WTC11 (cell line): Measurements from ENCODE around the gene PYM1. TPM values are rescaled to one million over a fixed set of nuclear protein-coding genes. Genes with fewer than 3 reads are reported as not detected.

Experiments used
- ATAC-seq: fragments of 200-7000 bp; cut with Tn5 transposase; 2 replicates; pipeline ENCODE4 v1.10.0; 2021; ENCODE audit warnings: mild to moderate bottlenecking, moderate library complexity
- CTCF ChIA-PET: fragments of 300-600 bp; sonication (Branson Sonifier 250); formaldehyde crosslinking; loops from one replicate; lab custom pipeline; 2021; ENCODE audit warnings: antibody characterized with exemption; lab: Charles Lee
- POLR2A ChIA-PET: fragments of 350-600 bp; sonication (Branson Sonifier 250); formaldehyde crosslinking; loops from one replicate; lab custom pipeline; 2021; ENCODE audit warnings: antibody characterized with exemption; lab: Charles Lee
- DNase-seq: peaks from one replicate; pipeline ENCODE4 v3.0.0; 2021; ENCODE audit warnings: low spot score
- H3K27ac Mint-ChIP-seq: 2 replicates; pipeline ENCODE4 v1.8.0; 2021; ENCODE audit warnings: mixed read lengths
- H3K27me3 Mint-ChIP-seq: 2 replicates; pipeline ENCODE4 v1.8.0; 2021; ENCODE audit warnings: low read depth, mild to moderate bottlenecking, moderate library complexity, mixed read lengths
- H3K36me3 Mint-ChIP-seq: 2 replicates; pipeline ENCODE4 v1.8.0; 2021; ENCODE audit warnings: mixed read lengths
- H3K4me1 Mint-ChIP-seq: 2 replicates; pipeline ENCODE4 v1.8.0; 2022; ENCODE audit warnings: mixed read lengths
- H3K4me3 Mint-ChIP-seq: 2 replicates; pipeline ENCODE4 v1.8.0; 2021; ENCODE audit warnings: mild to moderate bottlenecking, moderate library complexity, mixed read lengths
- H3K9me3 Mint-ChIP-seq: 2 replicates; pipeline ENCODE4 v1.8.0; 2021; ENCODE audit warnings: mixed read lengths
- CBFB ChIP-seq: sonication (generic); formaldehyde crosslinking; IDR thresholded peaks from 2 replicates; pipeline ENCODE4 v1.8.1; 2022; ENCODE audit warnings: mild to moderate bottlenecking, low read depth, missing genetic modification reagents
- ELF4 ChIP-seq: sonication (generic); formaldehyde crosslinking; IDR thresholded peaks from 2 replicates; pipeline ENCODE4 v1.8.1; 2022; ENCODE audit warnings: low read depth, mild to moderate bottlenecking, moderate library complexity, missing genetic modification reagents
- EMX1 ChIP-seq: fragments of 250-450 bp; sonication (Bioruptor Pico); IDR thresholded peaks from 2 replicates; pipeline ENCODE4 v1.8.0; 2021; ENCODE audit warnings: mild to moderate bottlenecking
- FOXK1 ChIP-seq: sonication (generic); formaldehyde crosslinking; IDR thresholded peaks from 2 replicates; pipeline ENCODE4 v1.8.0; 2022; ENCODE audit warnings: mild to moderate bottlenecking, moderate library complexity, missing genetic modification reagents
- FOXP1 ChIP-seq: sonication (generic); formaldehyde crosslinking; IDR thresholded peaks from 2 replicates; pipeline ENCODE4 v1.8.0; 2022; ENCODE audit warnings: missing genetic modification reagents, mild to moderate bottlenecking, moderate library complexity, borderline replicate concordance
- GRHL2 ChIP-seq: fragments of 250-450 bp; sonication (Bioruptor Pico); IDR thresholded peaks from 2 replicates; pipeline ENCODE4 v1.8.0; 2022; ENCODE audit warnings: mild to moderate bottlenecking, moderate library complexity; ENCODE audit not compliant: insufficient replicate concordance, severe bottlenecking
- JUN ChIP-seq: sonication (generic); formaldehyde crosslinking; IDR thresholded peaks from 2 replicates; pipeline ENCODE4 v1.8.0; 2023; ENCODE audit warnings: mild to moderate bottlenecking, missing genetic modification reagents
- NFYB ChIP-seq: sonication (generic); formaldehyde crosslinking; conservative IDR thresholded peaks from 2 replicates; pipeline ENCODE4 v1.8.0; 2022; ENCODE audit warnings: low read depth, missing genetic modification reagents
- OVOL2 ChIP-seq: fragments of 250-450 bp; sonication (Bioruptor Pico); IDR thresholded peaks from 2 replicates; pipeline ENCODE4 v1.9.0; 2021; ENCODE audit warnings: mild to moderate bottlenecking, borderline replicate concordance
- SMAD4 ChIP-seq: sonication (generic); formaldehyde crosslinking; IDR thresholded peaks from 2 replicates; pipeline ENCODE4 v1.8.0; 2022; ENCODE audit warnings: mild to moderate bottlenecking, missing genetic modification reagents
- TEAD1 ChIP-seq: sonication (generic); formaldehyde crosslinking; IDR thresholded peaks from 2 replicates; pipeline ENCODE4 v1.8.0; 2022; ENCODE audit warnings: mild to moderate bottlenecking, missing genetic modification reagents
- ZNF138 ChIP-seq: sonication (generic); formaldehyde crosslinking; conservative IDR thresholded peaks from 2 replicates; pipeline ENCODE4 v1.8.1; 2022; ENCODE audit warnings: mild to moderate bottlenecking, moderate library complexity, missing genetic modification reagents
- ZNF263 ChIP-seq: sonication (generic); formaldehyde crosslinking; IDR thresholded peaks from 2 replicates; pipeline ENCODE4 v1.8.1; 2022; ENCODE audit warnings: low read depth, mild to moderate bottlenecking, moderate library complexity, missing genetic modification reagents
- ZNF317 ChIP-seq: sonication (generic); formaldehyde crosslinking; IDR thresholded peaks from 2 replicates; pipeline ENCODE4 v1.8.1; 2023; ENCODE audit warnings: low read depth, mild to moderate bottlenecking, moderate library complexity, missing genetic modification reagents, borderline replicate concordance
- ZNF396 ChIP-seq: fragments of 250-450 bp; sonication (Bioruptor Pico); IDR thresholded peaks from 2 replicates; pipeline ENCODE4 v1.8.0; 2021; ENCODE audit warnings: mild to moderate bottlenecking, moderate library complexity, borderline replicate concordance
- ZNF416 ChIP-seq: fragments of 250-450 bp; sonication (Bioruptor Pico); IDR thresholded peaks from 2 replicates; pipeline ENCODE4 v1.9.0; 2021; ENCODE audit warnings: mild to moderate bottlenecking, inconsistent platforms
- total RNA-seq: library from RNA; stranded (reverse); gene quantifications from 3 replicates; pipeline ENCODE4 v1.2.3, GENCODE V29; 2021
- TF ChIP-seq, protein P1 (sequence below): sonication (generic); formaldehyde crosslinking; conservative IDR thresholded peaks from 2 replicates; pipeline ENCODE4 v1.8.1; 2023; ENCODE audit warnings: mild to moderate bottlenecking, low read depth, missing genetic modification reagents, moderate library complexity
- TF ChIP-seq, protein P2 (sequence below): sonication (generic); formaldehyde crosslinking; IDR thresholded peaks from 2 replicates; pipeline ENCODE4 v1.8.1; 2022; ENCODE audit warnings: mild to moderate bottlenecking, missing genetic modification reagents, moderate library complexity, borderline replicate concordance
- TF ChIP-seq, protein P3 (sequence below): sonication (generic); formaldehyde crosslinking; IDR thresholded peaks from 2 replicates; pipeline ENCODE4 v1.8.1; 2023; ENCODE audit warnings: mild to moderate bottlenecking, missing genetic modification reagents
- TF ChIP-seq, protein P4 (sequence below): sonication (generic); formaldehyde crosslinking; IDR thresholded peaks from 2 replicates; pipeline ENCODE4 v1.8.1; 2023; ENCODE audit warnings: mild to moderate bottlenecking, missing genetic modification reagents, moderate library complexity
- TF ChIP-seq, protein P5 (sequence below): sonication (generic); formaldehyde crosslinking; IDR thresholded peaks from 2 replicates; pipeline ENCODE4 v1.8.1; 2022; ENCODE audit warnings: low read depth, mild to moderate bottlenecking, moderate library complexity, missing genetic modification reagents, borderline replicate concordance

PYM1 gene
- total RNA-seq, 1 experiment from 2014 or later, result 55.5 TPM

DNA sequence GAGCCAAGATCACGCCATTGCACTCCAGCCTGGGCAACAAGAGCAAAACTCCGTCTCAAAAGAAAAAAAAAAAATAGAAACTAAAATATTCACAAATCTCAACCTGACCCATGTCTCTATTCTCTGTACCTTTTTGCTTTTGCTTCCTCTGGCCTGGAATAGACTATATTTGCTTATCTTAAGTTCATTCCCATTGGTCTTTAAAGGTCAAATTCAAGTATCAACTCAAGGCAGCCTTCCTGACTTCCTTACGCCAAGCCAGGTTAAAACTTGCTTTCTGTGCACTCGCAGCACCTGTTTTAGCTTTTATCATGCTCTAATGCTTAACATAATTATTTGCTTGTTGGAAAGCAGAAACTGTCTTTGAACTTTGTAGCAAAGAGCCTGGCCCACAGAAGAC, 14.8 kb downstream of the PYM1 start (continued):
- TF ChIP-seq, protein P1, sequence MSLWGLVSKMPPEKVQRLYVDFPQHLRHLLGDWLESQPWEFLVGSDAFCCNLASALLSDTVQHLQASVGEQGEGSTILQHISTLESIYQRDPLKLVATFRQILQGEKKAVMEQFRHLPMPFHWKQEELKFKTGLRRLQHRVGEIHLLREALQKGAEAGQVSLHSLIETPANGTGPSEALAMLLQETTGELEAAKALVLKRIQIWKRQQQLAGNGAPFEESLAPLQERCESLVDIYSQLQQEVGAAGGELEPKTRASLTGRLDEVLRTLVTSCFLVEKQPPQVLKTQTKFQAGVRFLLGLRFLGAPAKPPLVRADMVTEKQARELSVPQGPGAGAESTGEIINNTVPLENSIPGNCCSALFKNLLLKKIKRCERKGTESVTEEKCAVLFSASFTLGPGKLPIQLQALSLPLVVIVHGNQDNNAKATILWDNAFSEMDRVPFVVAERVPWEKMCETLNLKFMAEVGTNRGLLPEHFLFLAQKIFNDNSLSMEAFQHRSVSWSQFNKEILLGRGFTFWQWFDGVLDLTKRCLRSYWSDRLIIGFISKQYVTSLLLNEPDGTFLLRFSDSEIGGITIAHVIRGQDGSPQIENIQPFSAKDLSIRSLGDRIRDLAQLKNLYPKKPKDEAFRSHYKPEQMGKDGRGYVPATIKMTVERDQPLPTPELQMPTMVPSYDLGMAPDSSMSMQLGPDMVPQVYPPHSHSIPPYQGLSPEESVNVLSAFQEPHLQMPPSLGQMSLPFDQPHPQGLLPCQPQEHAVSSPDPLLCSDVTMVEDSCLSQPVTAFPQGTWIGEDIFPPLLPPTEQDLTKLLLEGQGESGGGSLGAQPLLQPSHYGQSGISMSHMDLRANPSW, result no peak
- TF ChIP-seq FOXP1 (CRISPR knock-in tag) (no peak), ZNF396 (no peak), ZNF416 (CRISPR knock-in tag) (no peak), TEAD1 (CRISPR knock-in tag) (no peak), ZNF317 (CRISPR knock-in tag) (no peak), GRHL2 (CRISPR knock-in tag) (no peak), SMAD4 (CRISPR knock-in tag) (no peak), ZNF138 (CRISPR knock-in tag) (no peak)
- TF ChIP-seq, protein P2, sequence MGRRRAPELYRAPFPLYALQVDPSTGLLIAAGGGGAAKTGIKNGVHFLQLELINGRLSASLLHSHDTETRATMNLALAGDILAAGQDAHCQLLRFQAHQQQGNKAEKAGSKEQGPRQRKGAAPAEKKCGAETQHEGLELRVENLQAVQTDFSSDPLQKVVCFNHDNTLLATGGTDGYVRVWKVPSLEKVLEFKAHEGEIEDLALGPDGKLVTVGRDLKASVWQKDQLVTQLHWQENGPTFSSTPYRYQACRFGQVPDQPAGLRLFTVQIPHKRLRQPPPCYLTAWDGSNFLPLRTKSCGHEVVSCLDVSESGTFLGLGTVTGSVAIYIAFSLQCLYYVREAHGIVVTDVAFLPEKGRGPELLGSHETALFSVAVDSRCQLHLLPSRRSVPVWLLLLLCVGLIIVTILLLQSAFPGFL (CRISPR knock-in tag), result no peak
- TF ChIP-seq, protein P3, sequence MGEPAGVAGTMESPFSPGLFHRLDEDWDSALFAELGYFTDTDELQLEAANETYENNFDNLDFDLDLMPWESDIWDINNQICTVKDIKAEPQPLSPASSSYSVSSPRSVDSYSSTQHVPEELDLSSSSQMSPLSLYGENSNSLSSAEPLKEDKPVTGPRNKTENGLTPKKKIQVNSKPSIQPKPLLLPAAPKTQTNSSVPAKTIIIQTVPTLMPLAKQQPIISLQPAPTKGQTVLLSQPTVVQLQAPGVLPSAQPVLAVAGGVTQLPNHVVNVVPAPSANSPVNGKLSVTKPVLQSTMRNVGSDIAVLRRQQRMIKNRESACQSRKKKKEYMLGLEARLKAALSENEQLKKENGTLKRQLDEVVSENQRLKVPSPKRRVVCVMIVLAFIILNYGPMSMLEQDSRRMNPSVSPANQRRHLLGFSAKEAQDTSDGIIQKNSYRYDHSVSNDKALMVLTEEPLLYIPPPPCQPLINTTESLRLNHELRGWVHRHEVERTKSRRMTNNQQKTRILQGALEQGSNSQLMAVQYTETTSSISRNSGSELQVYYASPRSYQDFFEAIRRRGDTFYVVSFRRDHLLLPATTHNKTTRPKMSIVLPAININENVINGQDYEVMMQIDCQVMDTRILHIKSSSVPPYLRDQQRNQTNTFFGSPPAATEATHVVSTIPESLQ (CRISPR knock-in tag), result no peak

DNA sequence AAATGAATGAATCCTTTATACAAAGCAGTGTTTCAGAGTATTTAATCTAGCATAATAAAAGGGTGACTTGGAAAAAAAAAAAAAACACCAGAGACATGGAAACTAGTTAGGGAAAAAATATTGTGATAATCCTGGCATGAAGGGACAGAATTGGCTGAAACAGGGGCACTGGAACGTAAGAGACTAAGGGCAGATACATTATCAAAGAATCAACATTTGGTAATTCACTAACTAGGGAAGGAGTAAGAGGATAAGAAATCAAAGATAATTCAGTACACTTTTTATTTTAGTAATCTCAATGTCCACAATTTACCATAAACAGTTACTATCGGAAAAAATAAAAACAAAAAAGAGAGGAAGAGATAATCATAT, 18.2 kb downstream of the PYM1 start:
- peaks cover 14% of the 10 kb centered on the region for H3K36me3 Mint-ChIP-seq
- H3K27me3 Mint-ChIP-seq, result no peaks in the 10 kb centered on the region
- ATAC-seq (no peak), DNase-seq (no peak)
- CTCF ChIA-PET, result no interaction called here
- no peaks in the 10 kb centered on the region for H3K9me3 Mint-ChIP-seq
- peaks cover 4% of the 10 kb centered on the region for H3K4me1 Mint-ChIP-seq
- H3K4me3 Mint-ChIP-seq, result no peak overlapping the region
- TF ChIP-seq OVOL2 (CRISPR knock-in tag) (no peak), FOXK1 (CRISPR knock-in tag) (no peak), NFYB (CRISPR knock-in tag) (no peak), CBFB (CRISPR knock-in tag) (no peak), ZNF396 (no peak), ZNF263 (CRISPR knock-in tag) (no peak), SMAD4 (CRISPR knock-in tag) (no peak), ELF4 (CRISPR knock-in tag) (no peak), JUN (CRISPR knock-in tag) (no peak), EMX1 (CRISPR knock-in tag) (no peak)
- TF ChIP-seq, protein P4, sequence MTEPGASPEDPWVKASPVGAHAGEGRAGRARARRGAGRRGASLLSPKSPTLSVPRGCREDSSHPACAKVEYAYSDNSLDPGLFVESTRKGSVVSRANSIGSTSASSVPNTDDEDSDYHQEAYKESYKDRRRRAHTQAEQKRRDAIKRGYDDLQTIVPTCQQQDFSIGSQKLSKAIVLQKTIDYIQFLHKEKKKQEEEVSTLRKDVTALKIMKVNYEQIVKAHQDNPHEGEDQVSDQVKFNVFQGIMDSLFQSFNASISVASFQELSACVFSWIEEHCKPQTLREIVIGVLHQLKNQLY (CRISPR knock-in tag), result no peak
- TF ChIP-seq, protein P1, result no peak
- TF ChIP-seq, protein P5, sequence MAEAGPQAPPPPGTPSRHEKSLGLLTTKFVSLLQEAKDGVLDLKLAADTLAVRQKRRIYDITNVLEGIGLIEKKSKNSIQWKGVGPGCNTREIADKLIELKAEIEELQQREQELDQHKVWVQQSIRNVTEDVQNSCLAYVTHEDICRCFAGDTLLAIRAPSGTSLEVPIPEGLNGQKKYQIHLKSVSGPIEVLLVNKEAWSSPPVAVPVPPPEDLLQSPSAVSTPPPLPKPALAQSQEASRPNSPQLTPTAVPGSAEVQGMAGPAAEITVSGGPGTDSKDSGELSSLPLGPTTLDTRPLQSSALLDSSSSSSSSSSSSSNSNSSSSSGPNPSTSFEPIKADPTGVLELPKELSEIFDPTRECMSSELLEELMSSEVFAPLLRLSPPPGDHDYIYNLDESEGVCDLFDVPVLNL (CRISPR knock-in tag), result no peak
- peak overlapping the region; percentile 14; the same call in 1 of the 2 replicates for H3K27ac Mint-ChIP-seq
- POLR2A ChIA-PET, result no interaction called here
